Thyroid gland (tissue), 4 donors: ENCODE data around the gene CDKL5.
"Not testable (repeated sequence)": the region's sequence is repeated elsewhere in the genome, so short reads cannot be mapped to it uniquely, and the experiment has no call there.

ENCODE experiments used
- POLR2A ChIP-seq, 2 donors: fragments of 450-650 bp; IDR thresholded peaks; one replicate each; pipeline ENCODE4 v1.6.1; 2017; ENCODE audit warnings: antibody characterized with exemption in 2 of 2, mild to moderate bottlenecking in 2 of 2, moderate library complexity in 1 of 2
- TF ChIP-seq, protein P1 (sequence below), 6 experiments: fragments of 200-600 bp in 3 of 6; fragments of 450-650 bp in 3 of 6; sonication (generic) in 3 of 6; IDR thresholded peaks; one replicate each; pipeline ENCODE4 v1.5.1; 2016 to 2019; ENCODE audit warnings: antibody characterized with exemption in 6 of 6, mild to moderate bottlenecking in 2 of 6, inconsistent platforms in 1 of 6, moderate library complexity in 1 of 6

DNA sequence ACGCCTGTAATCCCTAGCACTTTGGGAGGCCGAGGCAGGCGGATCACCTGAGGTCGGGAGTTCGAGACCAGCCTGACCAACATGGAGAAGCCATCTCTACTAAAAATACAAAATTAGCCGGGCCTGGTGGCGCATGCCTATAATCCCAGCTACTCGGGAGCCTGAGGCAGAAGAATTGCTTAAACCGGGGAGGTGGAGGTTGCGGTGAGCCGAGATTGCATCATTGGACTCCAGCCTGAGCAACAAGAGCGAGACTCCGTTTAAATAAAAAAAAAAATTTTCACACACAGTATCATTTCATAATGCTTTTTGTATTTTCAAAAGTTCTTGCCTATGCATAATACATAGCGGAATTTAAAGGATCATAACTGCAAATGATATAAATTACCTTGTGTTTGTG, 7.9 kb downstream of the CDKL5 start:
- TF ChIP-seq, protein P1, sequence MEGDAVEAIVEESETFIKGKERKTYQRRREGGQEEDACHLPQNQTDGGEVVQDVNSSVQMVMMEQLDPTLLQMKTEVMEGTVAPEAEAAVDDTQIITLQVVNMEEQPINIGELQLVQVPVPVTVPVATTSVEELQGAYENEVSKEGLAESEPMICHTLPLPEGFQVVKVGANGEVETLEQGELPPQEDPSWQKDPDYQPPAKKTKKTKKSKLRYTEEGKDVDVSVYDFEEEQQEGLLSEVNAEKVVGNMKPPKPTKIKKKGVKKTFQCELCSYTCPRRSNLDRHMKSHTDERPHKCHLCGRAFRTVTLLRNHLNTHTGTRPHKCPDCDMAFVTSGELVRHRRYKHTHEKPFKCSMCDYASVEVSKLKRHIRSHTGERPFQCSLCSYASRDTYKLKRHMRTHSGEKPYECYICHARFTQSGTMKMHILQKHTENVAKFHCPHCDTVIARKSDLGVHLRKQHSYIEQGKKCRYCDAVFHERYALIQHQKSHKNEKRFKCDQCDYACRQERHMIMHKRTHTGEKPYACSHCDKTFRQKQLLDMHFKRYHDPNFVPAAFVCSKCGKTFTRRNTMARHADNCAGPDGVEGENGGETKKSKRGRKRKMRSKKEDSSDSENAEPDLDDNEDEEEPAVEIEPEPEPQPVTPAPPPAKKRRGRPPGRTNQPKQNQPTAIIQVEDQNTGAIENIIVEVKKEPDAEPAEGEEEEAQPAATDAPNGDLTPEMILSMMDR (IDR thresholded peaks at IDR 0.05) = not testable (repeated sequence)
- not testable (repeated sequence) for TF ChIP-seq POLR2A (IDR thresholded peaks at IDR 0.05)
